HCT116 (cell line): Measurements from ENCODE around the gene FES. TPM values are rescaled to one million over a fixed set of nuclear protein-coding genes. Genes with fewer than 3 reads are reported as not detected.

Experiments used
- ATAC-seq: fragments of 200-7000 bp; cut with Tn5 transposase; 2 replicates; pipeline ENCODE4 v1.9.1; 2020; ENCODE audit warnings: mild to moderate bottlenecking, moderate library complexity
- BruUV-seq: library from RNA; stranded (reverse); fragments of 400-500 nt; replicated peaks from 2 replicates; lab custom pipeline; 2021; lab: Mats Ljungman, UMichigan
- CTCF ChIA-PET: fragments of 300-600 bp; sonication (Branson Sonifier 250); formaldehyde crosslinking; loops from one replicate; lab custom pipeline; 2021; ENCODE audit warnings: antibody characterized with exemption; lab: Charles Lee
- POLR2A ChIA-PET: fragments of 300-600, 350-600 bp; sonication (Branson Sonifier 250); formaldehyde crosslinking; loops from one replicate; lab custom pipeline; 2021; ENCODE audit warnings: antibody characterized with exemption; lab: Charles Lee
- RAD21 ChIA-PET, 2 experiments: fragments of 300-600 bp; sonication (Branson Sonifier 250); formaldehyde crosslinking; loops; one replicate each; lab custom pipeline; 2023; ENCODE audit warnings: low total read pairs in 2 of 2; ENCODE audit not compliant: uncharacterized antibody in 2 of 2, unreplicated experiment in 2 of 2, low non-redundant PET in 1 of 2; lab: Charles Lee
- DNase-seq: peaks from one replicate; pipeline ENCODE4 v3.0.0-alpha.2; 2010; ENCODE audit warnings: low read depth, low spot score
- H2AFZ ChIP-seq: fragments of 200-600 bp; shearing (Covaris generic), sonication (generic); 2 replicates; pipeline ENCODE4 v1.6.1; 2017; ENCODE audit warnings: low read depth, mixed run types, mixed read lengths, antibody characterized with exemption, low read length; ENCODE audit not compliant: poor library complexity, severe bottlenecking
- H3K27ac ChIP-seq: 2 replicates; pipeline ENCODE4 v1.5.1; 2012; ENCODE audit warnings: low read depth, low read length
- H3K27me3 ChIP-seq: fragments of 200-600 bp; sonication (generic); 2 replicates; pipeline ENCODE4 v1.6.1; 2016; ENCODE audit warnings: mixed run types, low read length, mixed read lengths; ENCODE audit not compliant: insufficient read depth
- H3K36me3 ChIP-seq, 2 experiments: fragments of 200-500 bp in 1 of 2; fragments of 200-600 bp in 1 of 2; sonication (Bioruptor generic) in 1 of 2; sonication (generic) in 1 of 2; 2 replicates each; pipeline versions ENCODE4 v1.5.1 to v1.6.1; 2014 to 2016; ENCODE audit warnings: low read length in 2 of 2, inconsistent platforms in 1 of 2, mixed read lengths in 1 of 2, mixed run types in 1 of 2; ENCODE audit not compliant: insufficient read depth in 2 of 2, control insufficient read depth in 1 of 2
- H3K4me1 ChIP-seq, 2 experiments: fragments of 200-600 bp in 1 of 2; sonication (generic) in 1 of 2; 2 replicates each; pipeline versions ENCODE4 v1.5.1 to v1.6.1; 2012 to 2017; ENCODE audit warnings: low read length in 2 of 2, inconsistent platforms in 1 of 2, mild to moderate bottlenecking in 1 of 2, mixed read lengths in 1 of 2, mixed run types in 1 of 2, moderate library complexity in 1 of 2; ENCODE audit not compliant: insufficient read depth in 2 of 2, control insufficient read depth in 1 of 2
- H3K4me2 ChIP-seq: fragments of 200-600 bp; sonication (generic); 2 replicates; pipeline ENCODE4 v1.6.1; 2017; ENCODE audit warnings: mixed run types, low read length, mixed read lengths
- H3K4me3 ChIP-seq, 2 experiments: fragments of 200-600 bp in 1 of 2; sonication (generic) in 1 of 2; replicated peaks in 1 of 2; 2 replicates each; pipeline ENCODE4 v1.5.1; 2011 to 2016; ENCODE audit warnings: low read length in 2 of 2, control low read depth in 1 of 2, low read depth in 1 of 2, mild to moderate bottlenecking in 1 of 2, mixed read lengths in 1 of 2, mixed run types in 1 of 2
- H3K79me2 ChIP-seq: fragments of 200-600 bp; sonication (generic); 2 replicates; pipeline ENCODE4 v1.6.1; 2017; ENCODE audit warnings: mild to moderate bottlenecking, mixed run types, low read length, moderate library complexity, mixed read lengths; ENCODE audit not compliant: insufficient read depth
- H3K9ac ChIP-seq: fragments of 200-600 bp; sonication (generic); 2 replicates; pipeline ENCODE4 v1.6.1; 2016; ENCODE audit warnings: low read length, mixed read lengths
- H3K9me2 ChIP-seq: fragments of 200-600 bp; sonication (generic), shearing (Covaris generic); 2 replicates; pipeline ENCODE4 v1.6.1; 2017; ENCODE audit warnings: mixed run types, mild to moderate bottlenecking, moderate library complexity; ENCODE audit not compliant: insufficient read depth
- H3K9me3 ChIP-seq, 2 experiments: fragments of 200-500 bp in 1 of 2; fragments of 200-600 bp in 1 of 2; sonication (Bioruptor generic) in 1 of 2; sonication (generic) in 1 of 2; 2 replicates each; pipeline ENCODE4 v1.6.1; 2014 to 2017; ENCODE audit warnings: low read length in 2 of 2, mixed read lengths in 2 of 2, inconsistent platforms in 1 of 2, low read depth in 1 of 2, mild to moderate bottlenecking in 1 of 2, mixed run types in 1 of 2, moderate library complexity in 1 of 2; ENCODE audit not compliant: control insufficient read depth in 1 of 2, insufficient read depth in 1 of 2
- H4K20me1 ChIP-seq: fragments of 200-600 bp; sonication (generic), shearing (Covaris generic); 2 replicates; pipeline ENCODE4 v1.6.1; 2017; ENCODE audit warnings: mixed run types, mild to moderate bottlenecking, moderate library complexity; ENCODE audit not compliant: insufficient read depth
- CEBPB ChIP-seq: IDR thresholded peaks from 2 replicates; pipeline ENCODE4 v1.6.1; 2012; ENCODE audit warnings: low read depth
- JUND ChIP-seq: IDR thresholded peaks from 2 replicates; pipeline ENCODE4 v1.6.1; 2012
- POLR2AphosphoS5 ChIP-seq: IDR thresholded peaks from 2 replicates; pipeline ENCODE4 v1.6.1; 2011; ENCODE audit warnings: mild to moderate bottlenecking, low read depth, low read length, moderate library complexity
- RAD21 ChIP-seq: IDR thresholded peaks from 2 replicates; pipeline ENCODE4 v1.6.1; 2012; ENCODE audit warnings: low read depth, mild to moderate bottlenecking
- REST ChIP-seq: IDR thresholded peaks from 2 replicates; pipeline ENCODE4 v1.6.1; 2012; ENCODE audit warnings: low read depth
- SRF ChIP-seq: IDR thresholded peaks from 2 replicates; pipeline ENCODE4 v1.6.1; 2012; ENCODE audit warnings: low read depth
- TCF7L2 ChIP-seq: IDR thresholded peaks from 2 replicates; pipeline ENCODE4 v1.7.0; 2011; ENCODE audit warnings: borderline replicate concordance, inconsistent platforms; ENCODE audit not compliant: insufficient read depth, insufficient read length; ENCODE audit errors: extremely low read depth
- ZBTB33 ChIP-seq: IDR thresholded peaks from 2 replicates; pipeline ENCODE4 v1.6.1; 2011; ENCODE audit warnings: mild to moderate bottlenecking, low read length, moderate library complexity; ENCODE audit not compliant: insufficient replicate concordance; ENCODE audit errors: extremely low read depth
- ZFX ChIP-seq: fragments of 450-650 bp; IDR thresholded peaks from 2 replicates; pipeline ENCODE4 v1.6.1; 2017
- intact Hi-C: fragments of 100-400 bp; cut with micrococcal nuclease; formaldehyde crosslinking; loops from 2 replicates; pipeline ENCODE4 v1.10.0; 2022
- total RNA-seq: library from RNA; stranded (reverse); gene quantifications from one replicate; pipeline ENCODE4 v1.2.1, GENCODE V29; 2021; ENCODE audit not compliant: unreplicated experiment

The FES gene
- total RNA-seq, 1 experiment from 2014 or later: 5.3 TPM

- H3K4me2 ChIP-seq: no peak overlapping the region
- H3K9me3 ChIP-seq: no peaks in the 10 kb centered on the region
- H2AFZ ChIP-seq: no peak overlapping the region
- CTCF ChIA-PET: interaction anchor here (1.1 kb wide), 1 partner anchor 24 kb away, joined by 3 read pairs; no protein-coding TSS in a partner anchor
- RAD21 ChIA-PET: no interaction called here
- H3K4me1 ChIP-seq: no peaks in the 10 kb centered on the region
- TF ChIP-seq POLR2AphosphoS5: no peak
- no peak for TF ChIP-seq CEBPB
- no peak for TF ChIP-seq ZFX
- TF ChIP-seq ZBTB33: no peak
- TF ChIP-seq RAD21: no peak
- TF ChIP-seq SRF: no peak
- no peak for TF ChIP-seq REST
- TF ChIP-seq TCF7L2: no peak
- TF ChIP-seq JUND: no peak
- TF ChIP-seq, all 23 proteins: peak for 0
- Histone ChIP-seq H4K20me1 (no peaks in the 10 kb centered on the region), H3K27me3 (no peaks in the 10 kb centered on the region), H3K9ac (no peak overlapping the region), H3K36me3 (peaks cover 8 to 14% of the 10 kb centered on the region in 2 experiments; a peak in 3 of 4 replicates), H3K9me2 (no peaks in the 10 kb centered on the region), H3K79me2 (no peaks in the 10 kb centered on the region), H3K27ac (no peak overlapping the region), H3K4me3 (no peak overlapping the region)
- intact Hi-C loops: no loop called here
- no TSS peak for BruUV-seq
- POLR2A ChIA-PET: no interaction called here
- ATAC-seq: no peak
- no peak for DNase-seq
These were observed 25.7 kb downstream of the FES start for GRCh38 chr15:90909976-90910375.
